HepG2 (cell line): ENCODE measurements around the gene SERTAD3. TPM values are rescaled to one million over a fixed set of nuclear protein-coding genes. Genes with fewer than 3 reads are reported as not detected.
A peak's percentile ranks its signal among the peaks of the same experiment; 100 is the strongest.

Experiments
- ATRX ChIP-seq: sonication (generic); formaldehyde crosslinking; IDR thresholded peaks from 2 replicates; pipeline ENCODE4 v1.4.0; 2020; ENCODE audit warnings: missing genetic modification reagents, borderline replicate concordance
- ETS1 ChIP-seq: sonication (generic); formaldehyde crosslinking; IDR thresholded peaks from 2 replicates; pipeline ENCODE4 v1.4.0; 2020; ENCODE audit warnings: missing genetic modification reagents
- FUBP1 ChIP-seq: sonication (generic); formaldehyde crosslinking; IDR thresholded peaks from 2 replicates; pipeline ENCODE4 v1.5.1; 2020; ENCODE audit warnings: missing genetic modification reagents, mild to moderate bottlenecking, borderline replicate concordance
- ISL2 ChIP-seq: sonication (generic); formaldehyde crosslinking; IDR thresholded peaks from 2 replicates; pipeline ENCODE4 v1.5.0; 2020; ENCODE audit warnings: missing genetic modification reagents
- NR2C2 ChIP-seq: sonication (generic); formaldehyde crosslinking; IDR thresholded peaks from 2 replicates; pipeline ENCODE4 v1.4.0; 2020; ENCODE audit warnings: missing genetic modification reagents, mild to moderate bottlenecking, moderate library complexity, borderline replicate concordance
- POLR2G ChIP-seq: fragments of 200-400 bp; formaldehyde crosslinking; IDR thresholded peaks from 2 replicates; pipeline ENCODE4 v1.6.1; 2018; ENCODE audit warnings: mild to moderate bottlenecking, low read depth, low read length, moderate library complexity
- RELA ChIP-seq: sonication (generic); formaldehyde crosslinking; IDR thresholded peaks from 2 replicates; pipeline ENCODE4 v1.4.0; 2020; ENCODE audit warnings: missing genetic modification reagents
- RXRA ChIP-seq: sonication (generic); formaldehyde crosslinking; IDR thresholded peaks from 2 replicates; pipeline ENCODE4 v1.5.1; 2020; ENCODE audit warnings: missing genetic modification reagents
- SP1 ChIP-seq, 2 experiments: fragments of 450-650 bp in 1 of 2; sonication (generic) in 1 of 2; formaldehyde crosslinking in 1 of 2; IDR thresholded peaks; 2 replicates each; pipeline versions ENCODE4 v1.4.0 to v1.6.1; 2016 to 2020; ENCODE audit warnings: missing genetic modification reagents in 1 of 2
- U2AF2 ChIP-seq: fragments of 200-400 bp; formaldehyde crosslinking; IDR thresholded peaks from 2 replicates; pipeline ENCODE4 v1.6.1; 2017; ENCODE audit warnings: low read depth, mild to moderate bottlenecking, low read length
- ZFP37 ChIP-seq: sonication (generic); formaldehyde crosslinking; IDR thresholded peaks from 2 replicates; pipeline ENCODE4 v1.4.0; 2020; ENCODE audit warnings: missing genetic modification reagents, borderline replicate concordance
- ZKSCAN8 ChIP-seq: IDR thresholded peaks from 2 replicates; pipeline ENCODE4 v1.6.1; 2016; ENCODE audit warnings: borderline replicate concordance, missing genetic modification reagents, missing compliant biosample characterization
- ZNF232 ChIP-seq: sonication (generic); formaldehyde crosslinking; IDR thresholded peaks from 2 replicates; pipeline ENCODE4 v1.4.0; 2020; ENCODE audit warnings: missing genetic modification reagents, borderline replicate concordance
- ZNF33A ChIP-seq: sonication (generic); formaldehyde crosslinking; IDR thresholded peaks from 2 replicates; pipeline ENCODE4 v1.5.1; 2020; ENCODE audit warnings: missing genetic modification reagents, mild to moderate bottlenecking, moderate library complexity, borderline replicate concordance
- ZNF430 ChIP-seq: sonication (generic); formaldehyde crosslinking; IDR thresholded peaks from 2 replicates; pipeline ENCODE4 v1.9.0; 2021; ENCODE audit warnings: mild to moderate bottlenecking, missing genetic modification reagents
- ZNF552 ChIP-seq: sonication (generic); formaldehyde crosslinking; IDR thresholded peaks from 2 replicates; pipeline ENCODE4 v1.9.0; 2022; ENCODE audit warnings: missing genetic modification reagents, mild to moderate bottlenecking, borderline replicate concordance
- ZNF713 ChIP-seq: sonication (generic); formaldehyde crosslinking; IDR thresholded peaks from 2 replicates; pipeline ENCODE4 v1.4.0; 2020; ENCODE audit warnings: mild to moderate bottlenecking, missing genetic modification reagents
- ZNF720 ChIP-seq: sonication (generic); formaldehyde crosslinking; IDR thresholded peaks from 2 replicates; pipeline ENCODE4 v1.4.0; 2020; ENCODE audit warnings: missing genetic modification reagents
- polyA plus RNA-seq, 8 experiments: library from polyadenylated mRNA; depleted of rRNA in 3 of 8; stranded (reverse) in 7 of 8; unstranded in 1 of 8; fragments of >200 nt; fragmentation: Illumina TruSeq in 4 of 8; extraction: Trizol in 4 of 8; gene quantifications; 2 replicates each; pipeline versions ENCODE4 v1.2.1 to v1.2.3, GENCODE V29; 2011 to 2016; ENCODE audit warnings: low read depth in 4 of 8, missing spikeins in 1 of 8, mixed read lengths in 1 of 8; ENCODE audit not compliant: insufficient read depth in 1 of 8
- total RNA-seq, 5 experiments: library from RNA; depleted of rRNA; stranded (reverse); fragments of >200 nt; fragmentation: Illumina TruSeq; extraction: Trizol; gene quantifications; 2 replicates each; pipeline ENCODE4 v1.2.3, GENCODE V29; 2016; ENCODE audit warnings: low read depth in 1 of 5
- TF ChIP-seq, protein P1 (sequence below): sonication (generic); formaldehyde crosslinking; IDR thresholded peaks from 2 replicates; pipeline ENCODE4 v1.4.0; 2020; ENCODE audit warnings: mild to moderate bottlenecking, missing genetic modification reagents
- TF ChIP-seq, protein P2 (sequence below): sonication (generic); formaldehyde crosslinking; IDR thresholded peaks from 2 replicates; pipeline ENCODE4 v1.4.0; 2020; ENCODE audit warnings: missing genetic modification reagents, borderline replicate concordance
- TF ChIP-seq, protein P3 (sequence below): sonication (generic); formaldehyde crosslinking; IDR thresholded peaks from 2 replicates; pipeline ENCODE4 v1.4.0; 2020; ENCODE audit warnings: missing genetic modification reagents
- TF ChIP-seq, protein P4 (sequence below): sonication (generic); formaldehyde crosslinking; IDR thresholded peaks from 2 replicates; pipeline ENCODE4 v1.4.0; 2020; ENCODE audit warnings: mild to moderate bottlenecking, missing genetic modification reagents

The SERTAD3 gene
- total and polyA plus RNA-seq, 2 of the 13 experiments (the other 11 are each of a cell fraction or from before 2014, with no cell fraction given) = 9.6 to 16.9 TPM

- TF ChIP-seq ZNF713 (CRISPR knock-in tag) = peak; percentile 50; the same call in 1 of the 2 replicates
- TF ChIP-seq U2AF2 = no peak
- TF ChIP-seq, protein P1, sequence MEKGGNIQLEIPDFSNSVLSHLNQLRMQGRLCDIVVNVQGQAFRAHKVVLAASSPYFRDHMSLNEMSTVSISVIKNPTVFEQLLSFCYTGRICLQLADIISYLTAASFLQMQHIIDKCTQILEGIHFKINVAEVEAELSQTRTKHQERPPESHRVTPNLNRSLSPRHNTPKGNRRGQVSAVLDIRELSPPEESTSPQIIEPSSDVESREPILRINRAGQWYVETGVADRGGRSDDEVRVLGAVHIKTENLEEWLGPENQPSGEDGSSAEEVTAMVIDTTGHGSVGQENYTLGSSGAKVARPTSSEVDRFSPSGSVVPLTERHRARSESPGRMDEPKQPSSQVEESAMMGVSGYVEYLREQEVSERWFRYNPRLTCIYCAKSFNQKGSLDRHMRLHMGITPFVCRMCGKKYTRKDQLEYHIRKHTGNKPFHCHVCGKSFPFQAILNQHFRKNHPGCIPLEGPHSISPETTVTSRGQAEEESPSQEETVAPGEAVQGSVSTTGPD = no peak
- TF ChIP-seq ZKSCAN8 = no peak
- no peak; the same call in 1 of the 2 replicates for TF ChIP-seq NR2C2 (CRISPR knock-in tag)
- TF ChIP-seq, protein P2, sequence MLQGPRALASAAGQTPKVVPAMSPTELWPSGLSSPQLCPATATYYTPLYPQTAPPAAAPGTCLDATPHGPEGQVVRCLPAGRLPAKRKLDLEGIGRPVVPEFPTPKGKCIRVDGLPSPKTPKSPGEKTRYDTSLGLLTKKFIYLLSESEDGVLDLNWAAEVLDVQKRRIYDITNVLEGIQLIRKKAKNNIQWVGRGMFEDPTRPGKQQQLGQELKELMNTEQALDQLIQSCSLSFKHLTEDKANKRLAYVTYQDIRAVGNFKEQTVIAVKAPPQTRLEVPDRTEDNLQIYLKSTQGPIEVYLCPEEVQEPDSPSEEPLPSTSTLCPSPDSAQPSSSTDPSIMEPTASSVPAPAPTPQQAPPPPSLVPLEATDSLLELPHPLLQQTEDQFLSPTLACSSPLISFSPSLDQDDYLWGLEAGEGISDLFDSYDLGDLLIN (CRISPR knock-in tag) = no peak
- no peak for TF ChIP-seq FUBP1 (CRISPR knock-in tag)
- peak; percentile 80; the same call in 1 of the 2 replicates for TF ChIP-seq ZNF232 (CRISPR knock-in tag)
- TF ChIP-seq ZNF552 (CRISPR knock-in tag) = no peak; the same call in 1 of the 2 replicates
- TF ChIP-seq ISL2 (CRISPR knock-in tag) = no peak; the same call in none of the 2 replicates
- TF ChIP-seq, protein P3, sequence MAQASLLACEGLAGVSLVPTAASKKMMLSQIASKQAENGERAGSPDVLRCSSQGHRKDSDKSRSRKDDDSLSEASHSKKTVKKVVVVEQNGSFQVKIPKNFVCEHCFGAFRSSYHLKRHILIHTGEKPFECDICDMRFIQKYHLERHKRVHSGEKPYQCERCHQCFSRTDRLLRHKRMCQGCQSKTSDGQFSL (CRISPR knock-in tag) = no peak
- TF ChIP-seq SP1 (IDR thresholded peaks at IDR 0.05) = 0 out of 2 replicates have a peak, but pooled peaks have one; percentile 17
- TF ChIP-seq SP1 (CRISPR knock-in tag; IDR thresholded peaks at IDR 0.05) = peak; percentile 89
- no peak for TF ChIP-seq ETS1 (CRISPR knock-in tag)
- TF ChIP-seq, protein P4, sequence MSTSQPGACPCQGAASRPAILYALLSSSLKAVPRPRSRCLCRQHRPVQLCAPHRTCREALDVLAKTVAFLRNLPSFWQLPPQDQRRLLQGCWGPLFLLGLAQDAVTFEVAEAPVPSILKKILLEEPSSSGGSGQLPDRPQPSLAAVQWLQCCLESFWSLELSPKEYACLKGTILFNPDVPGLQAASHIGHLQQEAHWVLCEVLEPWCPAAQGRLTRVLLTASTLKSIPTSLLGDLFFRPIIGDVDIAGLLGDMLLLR (CRISPR knock-in tag) = no peak
- TF ChIP-seq RXRA (CRISPR knock-in tag) = peak; percentile 53
- no peak for TF ChIP-seq ZNF720
- TF ChIP-seq ZFP37 = no peak
- TF ChIP-seq POLR2G = peak; percentile 98
- TF ChIP-seq ZNF430 (CRISPR knock-in tag) = peak; percentile 49; the same call in 1 of the 2 replicates
- no peak for TF ChIP-seq ATRX (CRISPR knock-in tag)
- no peak for TF ChIP-seq ZNF33A (CRISPR knock-in tag)
- no peak for TF ChIP-seq RELA (CRISPR knock-in tag)
Measured at GRCh38 chr19:40425450-40426287, 18.5 kb downstream of the SERTAD3 start, which contains the start of gene SERTAD1 (continued).
